Neural crest cell (in vitro differentiated cells): ENCODE measurements around the gene GNPNAT1. TPM values are rescaled to one million over a fixed set of nuclear protein-coding genes. Genes with fewer than 3 reads are reported as not detected.

Experiments
- DNase-seq: peaks from one replicate; pipeline ENCODE4 v3.0.0; 2021; ENCODE audit warnings: low read depth, mixed read lengths, low spot score
- H3K27ac Mint-ChIP-seq: one replicate; pipeline ENCODE4 v1.8.0; 2021; ENCODE audit warnings: mild to moderate bottlenecking, mixed read lengths; ENCODE audit not compliant: unreplicated experiment
- H3K27me3 Mint-ChIP-seq: 2 replicates; pipeline ENCODE4 v1.8.0; 2021; ENCODE audit warnings: low read depth, mild to moderate bottlenecking, mixed read lengths
- H3K36me3 Mint-ChIP-seq: 2 replicates; pipeline ENCODE4 v1.8.0; 2021; ENCODE audit warnings: low read depth, mild to moderate bottlenecking, mixed read lengths
- H3K4me1 Mint-ChIP-seq: 2 replicates; pipeline ENCODE4 v1.8.0; 2021; ENCODE audit warnings: mixed read lengths
- H3K4me3 Mint-ChIP-seq: one replicate; pipeline ENCODE4 v1.8.0; 2021; ENCODE audit warnings: mild to moderate bottlenecking, mixed read lengths
- H3K9me3 Mint-ChIP-seq: 2 replicates; pipeline ENCODE4 v1.8.0; 2021; ENCODE audit warnings: mixed read lengths
- CTCF ChIP-seq: fragments of 200-600 bp; sonication (generic); conservative IDR thresholded peaks from 2 replicates; pipeline ENCODE4 v1.5.0; 2021; ENCODE audit warnings: antibody characterized with exemption, mild to moderate bottlenecking
- long read RNA-seq: library from polyadenylated mRNA; unstranded; transcript quantifications from one replicate; pipeline ENCODE4 v2.0.0, GENCODE V29; 2020
- total RNA-seq: library from RNA; stranded (reverse); gene quantifications from 2 replicates; pipeline ENCODE4 v1.2.1, GENCODE V29; 2021

The GNPNAT1 gene
- 27.7 and 27.9 TPM in 2 replicates for total RNA-seq
- long read RNA-seq, transcript GNPNAT1-201 (6 exons, 3,860 nt): major isoform, 30 of 35 reads
- long read RNA-seq, partial matches to known transcripts: 0 of 35 reads
- long read RNA-seq, other reads (novel, unspliced or antisense): 3 of 35 reads

DNA sequence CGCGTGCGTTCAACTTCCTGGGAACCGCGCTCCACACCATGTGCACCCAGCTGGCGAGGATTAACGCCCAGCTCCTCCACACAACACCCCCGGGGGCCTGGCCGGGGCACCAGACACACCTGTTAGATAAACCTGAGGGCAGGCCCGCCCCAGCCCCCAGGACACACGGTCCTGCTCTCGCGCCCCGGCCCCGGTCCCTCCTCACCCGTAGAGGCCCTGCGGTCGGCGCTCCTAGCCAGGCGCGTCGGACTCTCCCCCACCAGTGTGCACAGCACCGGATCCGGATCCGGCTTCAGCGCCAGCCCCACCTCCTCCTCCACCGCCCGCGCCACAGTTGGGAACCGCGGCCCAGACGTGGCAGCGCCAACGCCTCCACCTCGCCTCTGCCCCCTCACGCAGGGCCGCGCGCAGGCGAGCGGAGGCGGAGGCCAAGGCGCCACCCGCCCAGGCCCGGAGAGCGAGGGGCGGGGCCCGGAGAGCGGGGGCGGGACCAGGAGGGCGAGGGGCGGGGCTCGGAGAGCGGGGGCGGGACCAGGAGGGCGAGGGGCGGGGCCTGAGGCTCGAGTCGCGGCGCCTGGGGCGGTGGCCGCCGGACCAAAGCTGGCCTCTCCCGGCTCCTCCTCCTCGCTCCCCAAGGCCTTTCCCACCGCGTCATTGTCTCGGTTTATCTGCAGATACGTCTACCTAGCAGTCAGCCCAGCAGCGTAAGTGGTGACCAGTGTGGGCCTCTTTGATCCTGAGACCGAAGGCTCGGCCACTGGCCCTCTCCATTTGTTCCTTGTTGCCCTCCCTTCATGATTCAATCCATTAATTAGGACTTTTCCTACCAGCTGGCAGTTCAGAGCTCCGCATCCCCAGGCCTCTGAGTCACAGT, at the start of gene GNPNAT1:
Gene GNPNAT1, minus strand, starts transcription at position 385 of the 874 bp plus-strand sequence. CDS start 6,957 bp downstream, outside the sequence.
- peak; percentile 74 for DNase-seq
- peaks cover 3% of the 10 kb centered on the region for H3K9me3 Mint-ChIP-seq
- peaks cover 40% of the 10 kb centered on the region for H3K4me1 Mint-ChIP-seq
- H3K27ac Mint-ChIP-seq: peak within 1 kb of the TSS; percentile 81
- no peaks in the 10 kb centered on the region for H3K36me3 Mint-ChIP-seq
- H3K4me3 Mint-ChIP-seq: peak within 1 kb of the TSS; percentile 92
- TF ChIP-seq CTCF: no peak
- H3K27me3 Mint-ChIP-seq: peaks cover 4% of the 10 kb centered on the region

GRCh38 chr14:52840877-52841276, 49.5 kb upstream of the GNPNAT1 start:
- H3K9me3 Mint-ChIP-seq: no peaks in the 10 kb centered on the region
- no peak for TF ChIP-seq CTCF
- no peak for DNase-seq

GRCh38 chr14:52837451-52837850, 46.0 kb upstream of the GNPNAT1 start:
- Mint-ChIP-seq H3K4me1 (peaks cover 8% of the 10 kb centered on the region), H3K9me3 (no peaks in the 10 kb centered on the region), H3K27ac (no peak overlapping the region), H3K27me3 (no peaks in the 10 kb centered on the region), H3K36me3 (no peaks in the 10 kb centered on the region), H3K4me3 (no peak overlapping the region)
- DNase-seq: no peak
- TF ChIP-seq CTCF: no peak

More at GRCh38 chr14:52840877-52841276, 49.5 kb upstream of the GNPNAT1 start:
- Mint-ChIP-seq H3K4me1 (peaks cover 12% of the 10 kb centered on the region), H3K36me3 (no peaks in the 10 kb centered on the region), H3K4me3 (no peak overlapping the region), H3K27ac (no peak overlapping the region), H3K27me3 (no peaks in the 10 kb centered on the region)

DNA sequence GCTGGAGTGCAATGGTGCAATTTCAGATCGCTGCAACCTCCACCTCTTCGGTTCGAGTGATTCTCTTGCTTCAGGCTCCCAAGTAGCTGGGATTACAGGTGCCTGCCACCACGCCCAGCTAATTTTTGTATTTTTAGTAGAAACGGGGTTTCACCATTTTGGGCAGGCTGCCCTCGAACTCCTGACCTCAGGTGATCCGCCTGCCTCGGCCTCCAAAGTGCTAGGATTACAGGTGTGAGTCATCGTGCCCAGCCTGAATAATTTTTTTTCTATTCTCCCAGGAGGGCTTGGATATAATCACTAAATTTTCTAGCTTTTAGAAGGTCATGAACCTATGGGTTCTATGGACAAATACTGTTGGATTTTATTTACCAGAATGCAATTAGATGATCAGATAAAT, 44.7 kb upstream of the GNPNAT1 start:
- Mint-ChIP-seq H3K27me3 (no peaks in the 10 kb centered on the region), H3K27ac (no peak overlapping the region), H3K9me3 (no peaks in the 10 kb centered on the region), H3K4me3 (no peak overlapping the region), H3K36me3 (no peaks in the 10 kb centered on the region), H3K4me1 (peaks cover 14% of the 10 kb centered on the region)
- TF ChIP-seq CTCF: no peak
- no peak for DNase-seq

DNA sequence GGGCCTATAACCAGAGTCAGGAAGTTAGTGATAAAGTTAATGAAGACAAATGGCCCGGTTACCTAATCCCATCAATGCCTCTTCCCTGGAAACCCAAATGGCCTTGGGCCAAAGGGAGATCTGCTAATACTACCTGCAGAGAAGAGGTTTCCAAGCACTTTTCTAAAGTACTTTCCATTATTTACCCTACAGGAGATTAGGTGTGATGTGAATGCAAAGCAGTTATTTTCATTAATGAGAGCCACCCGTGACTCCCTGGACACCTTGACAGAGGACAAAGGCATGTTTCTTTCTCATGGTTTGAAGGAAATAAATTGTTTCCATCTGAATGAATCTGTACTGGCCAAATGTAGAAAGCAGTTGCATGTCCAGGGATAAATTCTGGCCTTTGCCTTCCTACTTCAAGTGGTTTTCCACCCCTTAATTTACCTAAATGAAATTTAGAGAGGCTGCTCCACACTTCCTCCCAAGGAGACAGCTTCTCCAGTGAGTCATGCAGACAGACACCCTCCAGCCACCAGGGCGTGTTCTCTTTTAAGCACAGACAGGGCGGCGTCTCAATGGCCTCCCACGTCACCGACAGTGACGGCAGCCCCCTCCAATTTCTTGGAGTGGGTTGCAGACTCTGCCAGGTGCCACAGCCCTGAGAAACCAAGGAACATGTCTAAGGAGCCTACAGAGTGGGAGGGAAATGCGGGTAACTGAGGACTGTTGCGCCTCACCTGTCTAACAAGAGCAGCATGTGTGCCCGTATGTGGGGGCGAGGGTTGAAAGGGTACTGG, 43.9 kb upstream of the GNPNAT1 start:
- Mint-ChIP-seq H3K4me1 (peaks cover 18% of the 10 kb centered on the region), H3K27ac (peak overlapping the region; percentile 20), H3K9me3 (no peaks in the 10 kb centered on the region), H3K27me3 (no peaks in the 10 kb centered on the region), H3K36me3 (no peaks in the 10 kb centered on the region), H3K4me3 (no peak overlapping the region)
- TF ChIP-seq CTCF: no peak
- DNase-seq: no peak
